ENCODE measurements around the gene BFSP2. TPM values are rescaled to one million over a fixed set of nuclear protein-coding genes. Genes with fewer than 3 reads are reported as not detected.
A peak's percentile ranks its signal among the peaks of the same experiment; 100 is the strongest.

BFSP2 gene
- total RNA-seq, 1 donor from 2014 or later, result 1.3 TPM

DNA sequence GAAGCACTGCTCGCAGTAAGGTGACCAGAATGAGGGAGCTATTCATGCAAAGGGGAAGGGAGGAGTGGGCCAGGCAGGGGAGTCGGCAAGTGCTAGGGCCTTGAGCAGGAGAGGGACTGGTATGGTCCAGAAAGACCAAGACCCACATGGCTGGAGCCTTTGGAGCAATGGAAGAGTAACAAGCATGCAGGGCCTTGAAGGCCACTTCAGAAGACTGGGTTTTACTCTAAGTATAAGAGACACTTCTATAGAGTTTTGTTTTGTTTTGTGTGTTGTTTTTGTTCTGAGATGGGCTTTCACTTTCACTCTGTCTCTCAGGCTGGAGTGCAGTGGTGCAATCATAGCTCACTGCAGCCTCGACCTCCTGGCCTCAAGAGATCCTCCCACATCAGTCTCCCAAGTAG lies 42.0 kb downstream of the BFSP2 start:
- peaks cover 3% of the 10 kb centered on the region for H3K36me3 Mint-ChIP-seq (ENCODE audit: low read depth)
- no peak for DNase-seq
- no peak for TF ChIP-seq CTCF (IDR thresholded peaks at IDR 0.05)

GRCh38 chr3:133442518-133442917 lies 42.7 kb downstream of the BFSP2 start:
- CTCF ChIA-PET, result interaction anchor here (1.0 to 1.4 kb wide), 2 partner anchors 37 to 135 kb away, joined by 3 to 4 read pairs; no protein-coding TSS in a partner anchor

More for the DNA sequence above, 42.0 kb downstream of the BFSP2 start:
- Mint-ChIP-seq H3K27ac (peak overlapping the region; percentile 75), H3K4me1 (peaks cover 46% of the 10 kb centered on the region), H3K27me3 (no peaks in the 10 kb centered on the region), H3K4me3 (peak overlapping the region; percentile 71), H3K9me3 (peaks cover 9% of the 10 kb centered on the region)
- intact Hi-C loops (cut with micrococcal nuclease), result loop anchor here (10.0 kb wide), 1 partner anchor 1043 kb away; the partner anchor contains the start of genes ANAPC13 and CEP63
- ChIA-PET POLR2A (interaction anchor here (0.6 to 2.2 kb wide), 4 partner anchors 23 to 132 kb away, joined by 3 to 24 read pairs (median 5); partner anchors contain the start of gene CDV3), CTCF (interaction anchor here (1.4 kb wide), 2 partner anchors 135 to 178 kb away, joined by 4 read pairs; no protein-coding TSS in a partner anchor)
- peak; percentile 72 for ATAC-seq (ENCODE audit: low read depth)

GRCh38 chr3:133443649-133444422 lies 44.0 kb downstream of the BFSP2 start:
- peaks cover 9% of the 10 kb centered on the region for H3K9me3 Mint-ChIP-seq
- peaks cover 57% of the 10 kb centered on the region for H3K4me1 Mint-ChIP-seq
- intact Hi-C loops (cut with micrococcal nuclease), result loop anchor here (2.0 to 10.0 kb wide), 2 partner anchors 219 to 1041 kb away; partner anchors contain the start of genes ANAPC13 and CEP63
- no peak overlapping the region for H3K4me3 Mint-ChIP-seq
- no peak overlapping the region for H3K27ac Mint-ChIP-seq
- TF ChIP-seq CTCF (IDR thresholded peaks at IDR 0.05), result no peak
- DNase-seq (no peak), ATAC-seq (ENCODE audit: low read depth) (no peak)
- no peaks in the 10 kb centered on the region for H3K27me3 Mint-ChIP-seq
- peaks cover 3% of the 10 kb centered on the region for H3K36me3 Mint-ChIP-seq (ENCODE audit: low read depth)
- CTCF ChIA-PET, result interaction anchor here (1.0 kb wide), 2 partner anchors 36 to 134 kb away, joined by 3 read pairs; no protein-coding TSS in a partner anchor
- POLR2A ChIA-PET, result interaction anchor here (0.7 to 1.1 kb wide), 3 partner anchors 9 to 129 kb away, joined by 3 to 4 read pairs (median 3); partner anchors contain the start of gene CDV3

More at GRCh38 chr3:133442518-133442917, 42.7 kb downstream of the BFSP2 start:
- no peak overlapping the region for H3K4me3 Mint-ChIP-seq
- peaks cover 49% of the 10 kb centered on the region for H3K4me1 Mint-ChIP-seq
- peaks cover 3% of the 10 kb centered on the region for H3K36me3 Mint-ChIP-seq (ENCODE audit: low read depth)
- no peak overlapping the region for H3K27ac Mint-ChIP-seq
- ATAC-seq (ENCODE audit: low read depth) (no peak), DNase-seq (no peak)
- intact Hi-C loops (cut with micrococcal nuclease), result loop anchor here (10.0 kb wide), 1 partner anchor 1042 kb away; the partner anchor contains the start of genes ANAPC13 and CEP63
- POLR2A ChIA-PET, result interaction anchor here (1.1 to 2.2 kb wide), 2 partner anchors 10 to 131 kb away, joined by 3 to 24 read pairs; partner anchors contain the start of gene CDV3
- no peak for TF ChIP-seq CTCF (IDR thresholded peaks at IDR 0.05)
- no peaks in the 10 kb centered on the region for H3K27me3 Mint-ChIP-seq
- peaks cover 9% of the 10 kb centered on the region for H3K9me3 Mint-ChIP-seq

DNA sequence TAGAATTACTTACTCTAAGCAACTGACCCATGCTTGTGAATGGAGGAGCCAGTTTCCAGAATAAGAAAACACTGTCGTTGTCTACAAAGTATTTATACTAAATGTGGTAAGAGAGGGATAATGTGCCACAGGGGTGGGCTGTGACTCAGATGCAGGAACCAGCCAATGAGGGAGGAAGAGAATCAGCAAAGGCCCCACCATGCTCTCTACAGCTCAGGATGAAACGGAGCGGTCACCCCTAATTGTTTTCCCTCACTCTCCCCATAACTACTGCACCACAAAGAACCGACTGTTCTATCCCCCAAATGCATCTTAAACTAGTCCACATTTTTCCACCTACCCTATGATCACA lies 44.5 kb downstream of the BFSP2 start:
- Mint-ChIP-seq H3K27ac (no peak overlapping the region), H3K36me3 (ENCODE audit: low read depth) (peaks cover 3% of the 10 kb centered on the region), H3K9me3 (peaks cover 6% of the 10 kb centered on the region), H3K4me3 (no peak overlapping the region), H3K27me3 (no peaks in the 10 kb centered on the region), H3K4me1 (peaks cover 63% of the 10 kb centered on the region)
- TF ChIP-seq CTCF (IDR thresholded peaks at IDR 0.05), result no peak
- ChIA-PET CTCF (interaction anchor here (1.0 kb wide), 1 partner anchor 134 kb away, joined by 3 read pairs; no protein-coding TSS in a partner anchor), POLR2A (interaction anchor here (1.0 kb wide), 1 partner anchor 129 kb away, joined by 3 read pairs; the partner anchor contains the start of gene CDV3)
- no peak for ATAC-seq (ENCODE audit: low read depth)
- DNase-seq, result no peak
- intact Hi-C loops (cut with micrococcal nuclease), result loop anchor here (2.0 to 10.0 kb wide), 2 partner anchors 218 to 1040 kb away; partner anchors contain the start of genes ANAPC13 and CEP63
